ENCODE data around the gene DNAH14. TPM values are rescaled to one million over a fixed set of nuclear protein-coding genes. Genes with fewer than 3 reads are reported as not detected.

DNAH14 gene
- polyA plus RNA-seq, 1 donor from 2014 or later, result 24.9 TPM

GRCh38 chr1:225434046-225434445 lies 504.6 kb downstream of the DNAH14 start:
- Histone ChIP-seq H3K9ac (ENCODE audit: low read length) (no peak overlapping the region), H3K9me2 (ENCODE audit: insufficient read depth, low read length) (no peaks in the 10 kb centered on the region), H3K36me3 (ENCODE audit: insufficient read depth, low read length) (no peaks in the 10 kb centered on the region), H3K79me2 (replicated peaks; ENCODE audit: insufficient read depth, low read length) (no peaks in the 10 kb centered on the region), H3K27ac (ENCODE audit: low read length) (no peak overlapping the region), H3K4me2 (ENCODE audit: low read length) (no peak overlapping the region), H3F3A (ENCODE audit: insufficient read depth, low read length, poor library complexity, severe bottlenecking) (peaks cover 2% of the 10 kb centered on the region), H4K20me1 (ENCODE audit: insufficient read depth) (no peaks in the 10 kb centered on the region), H3K9me3 (ENCODE audit: low read length) (no peaks in the 10 kb centered on the region), H3K27me3 (ENCODE audit: insufficient read depth, low read depth, low read length) (no peaks in the 10 kb centered on the region), H3K4me3 (ENCODE audit: low read length) (no peak overlapping the region), H2AFZ (ENCODE audit: low read depth, low read length) (no peak overlapping the region)
- TF ChIP-seq SMC3 (conservative IDR thresholded peaks at IDR 0.05; ENCODE audit: poor library complexity), result no peak
- TF ChIP-seq EP300 (conservative IDR thresholded peaks at IDR 0.05; ENCODE audit: poor library complexity, severe bottlenecking), result no peak
- no peak for TF ChIP-seq TAF1 (IDR thresholded peaks at IDR 0.05; ENCODE audit: low read depth)
- TF ChIP-seq POLR2AphosphoS5 (IDR thresholded peaks at IDR 0.05), result no peak
- TF ChIP-seq MXI1 (conservative IDR thresholded peaks at IDR 0.05; ENCODE audit: poor library complexity, severe bottlenecking), result no peak
- TF ChIP-seq EZH2 (IDR thresholded peaks at IDR 0.05; ENCODE audit: borderline replicate concordance, insufficient read depth, low read length, poor library complexity, severe bottlenecking), result no peak
- TF ChIP-seq REST (IDR thresholded peaks at IDR 0.05; ENCODE audit: borderline replicate concordance), result no peak
- no peak for TF ChIP-seq CTCF (IDR thresholded peaks at IDR 0.05; ENCODE audit: poor library complexity, severe bottlenecking)
- no peak for TF ChIP-seq RAD21 (conservative IDR thresholded peaks at IDR 0.05)

DNA sequence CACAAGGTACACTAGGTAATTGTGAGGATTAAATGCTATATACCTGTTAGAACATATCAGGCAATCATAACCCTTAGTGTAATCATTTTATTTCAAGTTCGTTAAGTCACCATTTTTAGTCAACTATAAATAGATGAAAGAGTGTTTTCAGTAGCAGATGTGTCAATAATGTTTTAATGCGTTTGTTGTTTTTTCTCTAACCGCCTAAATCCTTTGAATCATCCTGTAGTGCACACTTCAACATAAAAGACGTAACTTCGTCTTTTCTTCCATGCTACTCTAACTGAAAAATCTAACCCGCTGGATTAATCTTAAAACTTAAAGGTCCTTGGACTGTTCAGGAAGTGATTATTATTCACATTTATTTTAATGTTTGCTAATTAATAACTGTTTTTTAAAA lies 505.6 kb downstream of the DNAH14 start:
- H3K4me3 ChIP-seq (ENCODE audit: low read length), result no peak overlapping the region
- TF ChIP-seq CTCF (IDR thresholded peaks at IDR 0.05; ENCODE audit: poor library complexity, severe bottlenecking) (no peak), REST (IDR thresholded peaks at IDR 0.05; ENCODE audit: borderline replicate concordance) (no peak), RAD21 (conservative IDR thresholded peaks at IDR 0.05) (no peak), MXI1 (conservative IDR thresholded peaks at IDR 0.05; ENCODE audit: poor library complexity, severe bottlenecking) (no peak)
- H4K20me1 ChIP-seq (ENCODE audit: insufficient read depth), result no peaks in the 10 kb centered on the region
- no peaks in the 10 kb centered on the region for H3K27me3 ChIP-seq (ENCODE audit: insufficient read depth, low read depth, low read length)
- H3K9me2 ChIP-seq (ENCODE audit: insufficient read depth, low read length), result no peaks in the 10 kb centered on the region
- H2AFZ ChIP-seq (ENCODE audit: low read depth, low read length), result no peak overlapping the region
- no peaks in the 10 kb centered on the region for H3K36me3 ChIP-seq (ENCODE audit: insufficient read depth, low read length)
- H3K27ac ChIP-seq (ENCODE audit: low read length), result no peak overlapping the region
- no peaks in the 10 kb centered on the region for H3F3A ChIP-seq (ENCODE audit: insufficient read depth, low read length, poor library complexity, severe bottlenecking)
- no peaks in the 10 kb centered on the region for H3K79me2 ChIP-seq (replicated peaks; ENCODE audit: insufficient read depth, low read length)
- H3K9ac ChIP-seq (ENCODE audit: low read length), result no peak overlapping the region
- no peaks in the 10 kb centered on the region for H3K9me3 ChIP-seq (ENCODE audit: low read length)
- no peak overlapping the region for H3K4me2 ChIP-seq (ENCODE audit: low read length)
